ENCODE measurements around the gene CYP27B1.
"Not testable (repeated sequence)": the region's sequence is repeated elsewhere in the genome, so short reads cannot be mapped to it uniquely, and the experiment has no call there.

Gene CYP27B1

DNA sequence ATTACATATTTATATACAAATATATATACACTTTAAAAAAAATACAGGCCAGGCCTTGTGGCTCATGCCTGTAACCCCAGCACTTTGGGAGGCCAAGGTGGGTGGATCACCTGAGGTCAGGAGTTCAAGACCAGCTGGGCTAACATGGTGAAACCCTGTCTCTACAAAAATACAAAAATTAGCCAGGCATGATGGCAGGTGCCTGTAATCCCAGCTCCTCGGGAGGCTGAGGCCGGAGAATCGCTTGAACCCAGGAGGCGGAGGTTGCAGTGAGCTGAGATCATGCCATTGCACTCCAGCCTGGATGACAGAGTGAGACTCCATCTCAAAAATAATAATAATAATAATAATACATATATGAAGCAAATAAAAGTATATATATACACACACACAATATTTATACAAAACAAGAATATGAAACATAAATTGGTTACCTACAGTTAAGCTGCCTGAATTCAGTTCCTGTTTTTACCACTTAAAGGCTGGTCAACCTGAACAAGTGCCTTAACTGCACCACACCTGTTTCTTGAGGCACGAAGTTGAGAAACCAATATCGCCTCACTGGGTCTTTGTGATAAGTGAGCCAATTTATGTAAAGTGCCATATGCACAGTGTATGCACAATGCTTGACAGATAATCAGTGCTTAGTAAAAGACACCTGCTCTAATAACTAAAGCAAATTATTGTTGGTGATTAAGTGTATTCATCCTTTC, 51.7 kb downstream of the CYP27B1 start:
- not testable (repeated sequence) for H3K27me3 ChIP-seq (ENCODE audit: control insufficient read depth in 1 of 2, insufficient read depth in 2 of 2, low read length in 2 of 2); H3K27ac ChIP-seq (ENCODE audit: low read depth, low read length); H3K4me1 ChIP-seq (ENCODE audit: control insufficient read depth in 1 of 2, insufficient read depth in 2 of 2, low read length in 2 of 2); H3K9ac ChIP-seq (ENCODE audit: low read depth in 1 of 2, low read length in 2 of 2); H3K4me3 ChIP-seq (ENCODE audit: low read depth in 1 of 2, low read length in 2 of 2); H3K9me3 ChIP-seq (ENCODE audit: control insufficient read depth in 1 of 2, low read length in 2 of 2)
- H3K36me3 ChIP-seq (ENCODE audit: control insufficient read depth in 1 of 2, insufficient read depth in 2 of 2, low read length in 2 of 2): peaks cover 39 to 63% of the 10 kb centered on the region in 2 donors

GRCh38 chr12:57713209-57713608, 53.7 kb downstream of the CYP27B1 start:
- H3K27me3 ChIP-seq (ENCODE audit: control insufficient read depth in 1 of 2, insufficient read depth in 2 of 2, low read length in 2 of 2): no peaks in the 10 kb centered on the region
- no peak overlapping the region for H3K4me3 ChIP-seq (ENCODE audit: low read depth in 1 of 2, low read length in 2 of 2)
- H3K9ac ChIP-seq (ENCODE audit: low read depth in 1 of 2, low read length in 2 of 2): no peak overlapping the region
- H3K9me3 ChIP-seq (ENCODE audit: control insufficient read depth in 1 of 2, low read length in 2 of 2): no peaks in the 10 kb centered on the region
- no peaks in the 10 kb centered on the region for H3K4me1 ChIP-seq (ENCODE audit: control insufficient read depth in 1 of 2, insufficient read depth in 2 of 2, low read length in 2 of 2)
- H3K27ac ChIP-seq (ENCODE audit: low read depth, low read length): no peak overlapping the region
- peaks cover 25 to 43% of the 10 kb centered on the region in 2 donors for H3K36me3 ChIP-seq (ENCODE audit: control insufficient read depth in 1 of 2, insufficient read depth in 2 of 2, low read length in 2 of 2)

- Histone ChIP-seq H3K27me3 (ENCODE audit: control insufficient read depth in 1 of 2, insufficient read depth in 2 of 2, low read length in 2 of 2) (no peaks in the 10 kb centered on the region), H3K9me3 (ENCODE audit: control insufficient read depth in 1 of 2, low read length in 2 of 2) (no peaks in the 10 kb centered on the region), H3K4me1 (ENCODE audit: control insufficient read depth in 1 of 2, insufficient read depth in 2 of 2, low read length in 2 of 2) (no peaks in the 10 kb centered on the region), H3K36me3 (ENCODE audit: control insufficient read depth in 1 of 2, insufficient read depth in 2 of 2, low read length in 2 of 2) (peaks cover 20 to 38% of the 10 kb centered on the region in 2 donors), H3K4me3 (ENCODE audit: low read depth in 1 of 2, low read length in 2 of 2) (no peak overlapping the region), H3K9ac (ENCODE audit: low read depth in 1 of 2, low read length in 2 of 2) (no peak overlapping the region), H3K27ac (ENCODE audit: low read depth, low read length) (no peak overlapping the region)
Measured at GRCh38 chr12:57712701-57713100, 54.2 kb downstream of the CYP27B1 start.

Measured in duodenal mucosa (tissue), 2 donors.